Measurements from ENCODE around the gene FAR2. TPM values are rescaled to one million over a fixed set of nuclear protein-coding genes. Genes with fewer than 3 reads are reported as not detected.

The FAR2 gene
- 1 to 10 TPM; 7.8 to 8.1 TPM for total RNA-seq

GRCh38 chr12:29148911-29149690 lies at the start of gene FAR2:
Gene FAR2, plus strand, starts transcription at chr12:29149278. Its CDS starts 121,172 bp downstream, at chr12:29270450.
- peak within 1 kb of the TSS; percentile 81 for H3K4me3 Mint-ChIP-seq

GRCh38 chr12:29102741-29103140 lies 46.3 kb upstream of the FAR2 start:
- Mint-ChIP-seq H3K4me3 (no peak overlapping the region), H3K27ac (no peak overlapping the region), H3K9me3 (ENCODE audit: low read depth) (peaks cover 13% of the 10 kb centered on the region), H3K4me1 (peaks cover 34% of the 10 kb centered on the region), H3K27me3 (peaks cover 7% of the 10 kb centered on the region), H3K36me3 (ENCODE audit: low read depth) (peaks cover 10% of the 10 kb centered on the region)
- intact Hi-C loops (cut with DNase I, micrococcal nuclease): loop anchor here (1.0 to 10.0 kb wide), 9 partner anchors 20 to 1280 kb away; partner anchors contain the start of genes ERGIC2 (in 1 of the 2) and FAR2 (in 1 of the 2)
- no peak for DNase-seq
- ChIA-PET CTCF (no interaction called here), POLR2A (no interaction called here)
- no peak for ATAC-seq

More at GRCh38 chr12:29148911-29149690, at the start of gene FAR2:
- Mint-ChIP-seq H3K36me3 (ENCODE audit: low read depth) (no peaks in the 10 kb centered on the region), H3K27ac (peak within 1 kb of the TSS; percentile 85), H3K9me3 (ENCODE audit: low read depth) (no peaks in the 10 kb centered on the region), H3K27me3 (peaks cover 14% of the 10 kb centered on the region), H3K4me1 (peaks cover 16% of the 10 kb centered on the region)
- ChIA-PET CTCF (interaction anchor here (0.5 kb wide), 1 partner anchor 900 kb away, joined by 3 read pairs; no protein-coding TSS in a partner anchor), POLR2A (interaction anchor here (0.6 kb wide), 1 partner anchor 165 kb away, joined by 4 read pairs; no protein-coding TSS in a partner anchor)
- intact Hi-C loops (cut with DNase I, micrococcal nuclease): loop anchor here (1.0 to 2.0 kb wide), 3 partner anchors 46 to 232 kb away; partner anchors contain the start of gene ERGIC2 (in 1 of the 2)
- DNase-seq (peak; percentile 59), ATAC-seq (peak; percentile 77)

GRCh38 chr12:29103539-29103974 lies 45.5 kb upstream of the FAR2 start:
- H3K36me3 Mint-ChIP-seq (ENCODE audit: low read depth): peaks cover 9% of the 10 kb centered on the region
- peak overlapping the region; percentile 11 for H3K4me3 Mint-ChIP-seq
- peaks cover 7% of the 10 kb centered on the region for H3K27me3 Mint-ChIP-seq
- ChIA-PET POLR2A (interaction anchor here (0.6 to 0.7 kb wide), 2 partner anchors 553 to 1279 kb away, joined by 3 to 6 read pairs; no protein-coding TSS in a partner anchor), CTCF (interaction anchor here (0.7 to 1.0 kb wide), 3 partner anchors 14 to 1239 kb away, joined by 3 to 4 read pairs (median 4); no protein-coding TSS in a partner anchor)
- peak overlapping the region; percentile 28 for H3K27ac Mint-ChIP-seq
- peaks cover 11% of the 10 kb centered on the region for H3K9me3 Mint-ChIP-seq (ENCODE audit: low read depth)
- peak; percentile 59 for DNase-seq
- peaks cover 34% of the 10 kb centered on the region for H3K4me1 Mint-ChIP-seq
- intact Hi-C loops (cut with DNase I, micrococcal nuclease): loop anchor here (1.0 to 10.0 kb wide), 9 partner anchors 21 to 1281 kb away; partner anchors contain the start of genes ERGIC2 (in 1 of the 2) and FAR2 (in 1 of the 2)
- peak; percentile 92 for ATAC-seq

GRCh38 chr12:29104516-29104915 lies 44.6 kb upstream of the FAR2 start:
- Mint-ChIP-seq H3K27me3 (peaks cover 7% of the 10 kb centered on the region), H3K36me3 (ENCODE audit: low read depth) (peaks cover 5% of the 10 kb centered on the region), H3K4me1 (peaks cover 34% of the 10 kb centered on the region), H3K27ac (peak overlapping the region; percentile 28), H3K9me3 (ENCODE audit: low read depth) (peaks cover 9% of the 10 kb centered on the region), H3K4me3 (no peak overlapping the region)
- DNase-seq: no peak
- CTCF ChIA-PET: no interaction called here
- ATAC-seq: peak; percentile 45
- POLR2A ChIA-PET: no interaction called here
- intact Hi-C loops (cut with DNase I, micrococcal nuclease): loop anchor here in 1 of 2 experiments (5.0 to 10.0 kb wide), 2 partner anchors 607 to 880 kb away; no protein-coding TSS in a partner anchor

- ATAC-seq (no peak), DNase-seq (no peak)
- H3K4me1 Mint-ChIP-seq: no peaks in the 10 kb centered on the region
- no peak overlapping the region for H3K27ac Mint-ChIP-seq
- H3K36me3 Mint-ChIP-seq (ENCODE audit: low read depth): peaks cover 8% of the 10 kb centered on the region
- H3K27me3 Mint-ChIP-seq: peaks cover 7% of the 10 kb centered on the region
- H3K9me3 Mint-ChIP-seq (ENCODE audit: low read depth): peaks cover 20% of the 10 kb centered on the region
- ChIA-PET POLR2A (no interaction called here), CTCF (interaction anchor here (0.6 kb wide), 1 partner anchor 250 kb away, joined by 3 read pairs; no protein-coding TSS in a partner anchor)
- intact Hi-C loops (cut with DNase I, micrococcal nuclease): no loop called here
- H3K4me3 Mint-ChIP-seq: no peak overlapping the region
These were observed 38.3 kb upstream of the FAR2 start for GRCh38 chr12:29110506-29111442.

- DNase-seq: no peak
- H3K4me3 Mint-ChIP-seq: no peak overlapping the region
- CTCF ChIA-PET: interaction anchor here (0.7 kb wide), 1 partner anchor 39 kb away, joined by 3 read pairs; no protein-coding TSS in a partner anchor
- H3K27me3 Mint-ChIP-seq: no peaks in the 10 kb centered on the region
- no peaks in the 10 kb centered on the region for H3K4me1 Mint-ChIP-seq
- no peak for ATAC-seq
- POLR2A ChIA-PET: no interaction called here
- peaks cover 8% of the 10 kb centered on the region for H3K36me3 Mint-ChIP-seq (ENCODE audit: low read depth)
- intact Hi-C loops (cut with DNase I, micrococcal nuclease): no loop called here
- no peak overlapping the region for H3K27ac Mint-ChIP-seq
- peaks cover 20% of the 10 kb centered on the region for H3K9me3 Mint-ChIP-seq (ENCODE audit: low read depth)
These were observed 36.0 kb upstream of the FAR2 start for GRCh38 chr12:29113101-29113500.

GRCh38 chr12:29116414-29116813 lies 32.7 kb upstream of the FAR2 start:
- Mint-ChIP-seq H3K9me3 (ENCODE audit: low read depth) (peaks cover 7% of the 10 kb centered on the region), H3K4me3 (no peak overlapping the region), H3K36me3 (ENCODE audit: low read depth) (no peaks in the 10 kb centered on the region), H3K4me1 (no peaks in the 10 kb centered on the region), H3K27ac (no peak overlapping the region), H3K27me3 (peaks cover 5% of the 10 kb centered on the region)
- ATAC-seq (no peak), DNase-seq (no peak)
- ChIA-PET POLR2A (no interaction called here), CTCF (interaction anchor here (0.8 to 1.4 kb wide), 2 partner anchors 27 to 201 kb away, joined by 3 to 4 read pairs; no protein-coding TSS in a partner anchor)
- intact Hi-C loops (cut with DNase I, micrococcal nuclease): no loop called here

- Mint-ChIP-seq H3K27me3 (peaks cover 4% of the 10 kb centered on the region), H3K4me1 (no peaks in the 10 kb centered on the region), H3K27ac (no peak overlapping the region), H3K4me3 (no peak overlapping the region), H3K36me3 (ENCODE audit: low read depth) (no peaks in the 10 kb centered on the region), H3K9me3 (ENCODE audit: low read depth) (no peaks in the 10 kb centered on the region)
- no peak for ATAC-seq
- intact Hi-C loops (cut with DNase I, micrococcal nuclease): no loop called here
- ChIA-PET CTCF (interaction anchor here (0.6 to 1.2 kb wide), 2 partner anchors 13 to 1191 kb away, joined by 3 read pairs; no protein-coding TSS in a partner anchor), POLR2A (no interaction called here)
- DNase-seq: no peak
These were observed 17.5 kb upstream of the FAR2 start for GRCh38 chr12:29131539-29131938.

GRCh38 chr12:29132316-29132715 lies 16.8 kb upstream of the FAR2 start:
- POLR2A ChIA-PET: no interaction called here

GRCh38 chr12:29133181-29133580 lies 15.9 kb upstream of the FAR2 start:
- Mint-ChIP-seq H3K9me3 (ENCODE audit: low read depth) (no peaks in the 10 kb centered on the region), H3K27me3 (peaks cover 6% of the 10 kb centered on the region), H3K36me3 (ENCODE audit: low read depth) (no peaks in the 10 kb centered on the region), H3K4me1 (no peaks in the 10 kb centered on the region), H3K27ac (no peak overlapping the region), H3K4me3 (no peak overlapping the region)
- DNase-seq: no peak
- ChIA-PET CTCF (interaction anchor here (0.7 kb wide), 1 partner anchor 47 kb away, joined by 4 read pairs; no protein-coding TSS in a partner anchor), POLR2A (no interaction called here)
- intact Hi-C loops (cut with DNase I, micrococcal nuclease): no loop called here
- no peak for ATAC-seq

More at GRCh38 chr12:29132316-29132715, 16.8 kb upstream of the FAR2 start:
- no peak overlapping the region for H3K27ac Mint-ChIP-seq
- H3K4me1 Mint-ChIP-seq: no peaks in the 10 kb centered on the region
- CTCF ChIA-PET: interaction anchor here (0.6 to 1.2 kb wide), 2 partner anchors 14 to 1192 kb away, joined by 3 read pairs; no protein-coding TSS in a partner anchor
- DNase-seq: no peak
- H3K36me3 Mint-ChIP-seq (ENCODE audit: low read depth): no peaks in the 10 kb centered on the region
- ATAC-seq: no peak
- H3K4me3 Mint-ChIP-seq: no peak overlapping the region
- intact Hi-C loops (cut with DNase I, micrococcal nuclease): no loop called here
- H3K9me3 Mint-ChIP-seq (ENCODE audit: low read depth): no peaks in the 10 kb centered on the region
- H3K27me3 Mint-ChIP-seq: peaks cover 6% of the 10 kb centered on the region

- Mint-ChIP-seq H3K4me3 (no peak overlapping the region), H3K27me3 (peaks cover 6% of the 10 kb centered on the region), H3K36me3 (ENCODE audit: low read depth) (no peaks in the 10 kb centered on the region), H3K4me1 (no peaks in the 10 kb centered on the region), H3K9me3 (ENCODE audit: low read depth) (no peaks in the 10 kb centered on the region), H3K27ac (no peak overlapping the region)
- DNase-seq: no peak
- no peak for ATAC-seq
- CTCF ChIA-PET: interaction anchor here (0.9 to 1.2 kb wide), 2 partner anchors 9 to 56 kb away, joined by 3 read pairs; no protein-coding TSS in a partner anchor
- intact Hi-C loops (cut with DNase I, micrococcal nuclease): no loop called here
- POLR2A ChIA-PET: no interaction called here
These were observed 15.4 kb upstream of the FAR2 start for GRCh38 chr12:29133680-29134079.

All from activated CD4-positive, alpha-beta T cell treated with anti-CD3 and anti-CD28 coated beads for 36 hours (primary cell).